PFSK-1 (cell line): Measurements from ENCODE around the gene ONECUT1.

ENCODE experiments used
- POLR2AphosphoS5 ChIP-seq: IDR thresholded peaks from 2 replicates; pipeline ENCODE4 v1.6.1; 2012; ENCODE audit warnings: low read depth, mild to moderate bottlenecking, control low read depth, low read length, moderate library complexity
- REST ChIP-seq, 2 experiments: IDR thresholded peaks; 2 replicates each; pipeline versions ENCODE4 v1.6.1 to v1.8.0; 2011 to 2012; ENCODE audit warnings: low read depth in 2 of 2, low read length in 2 of 2, control low read depth in 1 of 2, inconsistent platforms in 1 of 2, mild to moderate bottlenecking in 1 of 2, moderate library complexity in 1 of 2; ENCODE audit not compliant: insufficient read depth in 1 of 2
- SIN3A ChIP-seq: IDR thresholded peaks from 2 replicates; pipeline ENCODE4 v1.6.1; 2012; ENCODE audit warnings: mild to moderate bottlenecking, low read length, moderate library complexity, borderline replicate concordance; ENCODE audit not compliant: insufficient read depth

DNA sequence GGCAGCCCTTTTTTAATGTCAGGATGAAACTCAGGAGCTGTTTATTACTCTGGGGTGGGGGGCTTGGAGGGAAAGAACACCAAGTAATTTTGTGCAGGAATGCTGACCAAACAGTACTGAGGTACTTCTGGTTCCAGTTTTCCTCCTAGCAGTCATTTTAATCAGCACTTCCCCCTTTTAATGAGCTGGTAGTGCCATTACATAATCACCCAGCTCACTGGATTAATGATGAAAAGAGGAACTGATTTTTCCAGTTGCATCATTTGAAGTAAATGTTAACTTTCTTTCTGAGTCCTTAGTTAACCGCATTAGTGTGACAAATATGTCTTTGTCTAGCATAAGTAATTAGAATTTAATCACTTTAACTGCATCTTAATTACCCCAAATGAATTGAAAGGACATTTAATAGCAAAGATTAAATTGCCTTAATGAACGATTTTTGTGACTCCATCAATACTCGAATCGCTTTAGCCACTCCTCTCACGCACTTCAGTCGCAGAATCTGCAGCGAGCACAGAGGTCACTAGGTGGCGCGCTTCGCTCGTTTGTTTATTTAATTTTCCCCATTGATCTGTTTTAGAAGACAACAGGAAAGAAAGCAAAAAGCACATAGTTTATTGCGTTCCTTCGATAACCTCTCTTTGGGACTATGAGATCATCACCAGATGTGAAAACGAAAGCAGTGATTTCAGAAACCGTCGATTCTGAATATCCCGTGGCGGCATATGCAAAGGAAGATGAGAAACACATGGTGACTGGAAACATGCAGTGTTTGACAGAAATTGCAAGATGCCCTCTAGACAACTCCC lies 9.8 kb downstream of the ONECUT1 start:
- TF ChIP-seq SIN3A (no peak), POLR2AphosphoS5 (no peak), REST (IDR thresholded peaks at IDR 0.05; ENCODE audit: insufficient read depth in 1 of 2, low read depth in 2 of 2, low read length in 2 of 2) (no peak)
